Right atrium auricular region (tissue), 2 donors: ENCODE data around the gene IL21. TPM values are rescaled to one million over a fixed set of nuclear protein-coding genes. Genes with fewer than 3 reads are reported as not detected.

ENCODE experiments used
- DNase-seq: peaks from one replicate; pipeline ENCODE4 v3.0.0-alpha.2; 2019; ENCODE audit warnings: low spot score
- H3K27ac ChIP-seq, 2 donors: fragments of 200-600 bp; sonication (generic); 1 replicate in 1 of 2; 2 replicates in 1 of 2; pipeline ENCODE4 v1.5.1; 2016 to 2019
- H3K27me3 ChIP-seq, 2 donors: fragments of 200-600 bp; sonication (generic); one replicate each; pipeline versions ENCODE4 v1.5.1 to v1.6.0; 2017 to 2019
- H3K36me3 ChIP-seq: fragments of 200-600 bp; sonication (generic); one replicate; pipeline ENCODE4 v1.5.1; 2016
- H3K4me1 ChIP-seq, 2 donors: fragments of 200-600 bp; sonication (generic); one replicate each; pipeline versions ENCODE4 v1.5.1 to v1.6.0; 2017 to 2019
- H3K4me3 ChIP-seq, 2 donors: fragments of 200-600 bp; sonication (generic); 1 replicate in 1 of 2; 2 replicates in 1 of 2; pipeline ENCODE4 v1.5.1; 2017 to 2019; ENCODE audit warnings: mild to moderate bottlenecking in 1 of 2, moderate library complexity in 1 of 2
- H3K9me3 ChIP-seq, 2 donors: fragments of 200-600 bp; sonication (generic); one replicate each; pipeline ENCODE4 v1.5.1; 2019
- total RNA-seq, 2 donors: library from RNA; depleted of rRNA; stranded (reverse); fragments of >200 nt; gene quantifications; one replicate each; pipeline ENCODE4 v1.1.0, GENCODE V29; 2016
- TF ChIP-seq, protein P1 (sequence below), 2 donors: fragments of 200-600 bp; sonication (generic); IDR thresholded peaks; one replicate each; pipeline ENCODE4 v1.5.1; 2019; ENCODE audit warnings: antibody characterized with exemption in 2 of 2

IL21 gene
- total RNA-seq, 2 donors from 2014 or later = not detected

DNA sequence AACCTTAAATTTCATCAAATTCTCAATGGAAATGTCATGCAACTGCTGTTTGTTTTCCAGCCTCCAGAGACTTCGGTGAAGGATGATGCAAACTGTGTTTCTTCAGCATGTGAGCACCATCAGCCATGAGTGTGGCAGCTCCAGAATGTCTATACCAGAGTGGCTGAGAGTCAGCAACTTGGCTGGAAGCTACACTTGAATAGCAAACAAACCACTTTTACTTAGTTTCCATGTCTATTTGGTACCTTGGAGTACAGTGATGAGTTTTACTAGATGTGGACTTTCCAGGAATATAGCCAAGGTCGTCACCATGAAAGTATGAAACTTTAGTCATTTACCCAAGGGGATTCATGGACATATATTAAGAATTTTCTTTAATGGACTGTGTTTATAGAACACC is 4.3 kb upstream of the IL21 start:
- Histone ChIP-seq H3K27ac (no peak overlapping the region), H3K27me3 (no peaks in the 10 kb centered on the region), H3K4me3 (no peak overlapping the region), H3K4me1 (no peaks in the 10 kb centered on the region), H3K9me3 (no peaks in the 10 kb centered on the region), H3K36me3 (no peaks in the 10 kb centered on the region)
- DNase-seq = no peak
- TF ChIP-seq, protein P1, sequence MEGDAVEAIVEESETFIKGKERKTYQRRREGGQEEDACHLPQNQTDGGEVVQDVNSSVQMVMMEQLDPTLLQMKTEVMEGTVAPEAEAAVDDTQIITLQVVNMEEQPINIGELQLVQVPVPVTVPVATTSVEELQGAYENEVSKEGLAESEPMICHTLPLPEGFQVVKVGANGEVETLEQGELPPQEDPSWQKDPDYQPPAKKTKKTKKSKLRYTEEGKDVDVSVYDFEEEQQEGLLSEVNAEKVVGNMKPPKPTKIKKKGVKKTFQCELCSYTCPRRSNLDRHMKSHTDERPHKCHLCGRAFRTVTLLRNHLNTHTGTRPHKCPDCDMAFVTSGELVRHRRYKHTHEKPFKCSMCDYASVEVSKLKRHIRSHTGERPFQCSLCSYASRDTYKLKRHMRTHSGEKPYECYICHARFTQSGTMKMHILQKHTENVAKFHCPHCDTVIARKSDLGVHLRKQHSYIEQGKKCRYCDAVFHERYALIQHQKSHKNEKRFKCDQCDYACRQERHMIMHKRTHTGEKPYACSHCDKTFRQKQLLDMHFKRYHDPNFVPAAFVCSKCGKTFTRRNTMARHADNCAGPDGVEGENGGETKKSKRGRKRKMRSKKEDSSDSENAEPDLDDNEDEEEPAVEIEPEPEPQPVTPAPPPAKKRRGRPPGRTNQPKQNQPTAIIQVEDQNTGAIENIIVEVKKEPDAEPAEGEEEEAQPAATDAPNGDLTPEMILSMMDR (IDR thresholded peaks at IDR 0.05) = no peak

DNA sequence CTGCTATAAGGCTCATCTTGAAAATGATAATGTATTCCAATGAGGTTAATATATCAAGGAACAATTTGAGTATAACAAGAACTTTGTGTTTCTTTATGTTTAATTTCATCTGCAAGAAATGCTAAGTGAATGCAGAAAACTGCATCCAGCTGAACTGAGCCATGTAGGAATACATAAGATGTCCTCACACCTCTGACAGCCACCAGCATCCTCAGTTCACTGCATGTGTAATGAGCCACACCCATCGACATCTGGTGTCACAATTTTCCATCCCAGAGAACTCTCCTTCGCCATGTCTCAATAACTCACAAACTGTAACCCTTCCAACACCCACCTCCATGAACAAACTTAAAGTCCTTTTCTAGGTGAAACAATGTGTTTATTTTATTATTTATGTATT is 3.3 kb upstream of the IL21 start:
- Histone ChIP-seq H3K4me3 (no peak overlapping the region), H3K4me1 (no peaks in the 10 kb centered on the region), H3K27ac (no peak overlapping the region), H3K9me3 (no peaks in the 10 kb centered on the region), H3K36me3 (no peaks in the 10 kb centered on the region), H3K27me3 (no peaks in the 10 kb centered on the region)
- no peak for DNase-seq
- TF ChIP-seq, protein P1 (IDR thresholded peaks at IDR 0.05) = no peak

DNA sequence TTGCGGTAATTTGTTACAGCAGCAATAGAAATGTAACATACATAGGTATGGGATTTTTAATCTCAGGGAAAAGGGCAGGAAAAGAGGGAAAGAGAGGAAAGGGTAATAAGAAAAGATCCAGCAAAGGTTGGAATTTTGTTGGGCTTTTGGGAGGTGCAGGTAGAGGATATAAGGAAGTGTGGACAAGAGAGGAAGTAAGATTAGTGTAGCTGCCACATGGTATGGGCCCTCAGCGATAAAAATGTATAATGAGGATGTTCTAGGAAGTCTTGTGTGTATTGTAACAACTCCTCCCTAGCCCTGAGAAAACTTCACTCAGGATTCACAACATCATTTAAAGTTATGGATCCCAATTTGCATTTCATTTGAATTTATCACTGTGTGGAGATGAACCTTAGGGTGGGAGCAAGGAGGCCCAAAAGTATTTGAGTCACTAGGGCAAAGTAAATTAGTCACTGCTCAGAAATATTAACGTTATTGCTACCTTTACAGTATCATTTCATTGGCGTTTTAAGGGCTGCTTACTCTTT is 2.8 kb upstream of the IL21 start:
- no peak overlapping the region for H3K27ac ChIP-seq
- TF ChIP-seq, protein P1 (IDR thresholded peaks at IDR 0.05) = no peak

DNA sequence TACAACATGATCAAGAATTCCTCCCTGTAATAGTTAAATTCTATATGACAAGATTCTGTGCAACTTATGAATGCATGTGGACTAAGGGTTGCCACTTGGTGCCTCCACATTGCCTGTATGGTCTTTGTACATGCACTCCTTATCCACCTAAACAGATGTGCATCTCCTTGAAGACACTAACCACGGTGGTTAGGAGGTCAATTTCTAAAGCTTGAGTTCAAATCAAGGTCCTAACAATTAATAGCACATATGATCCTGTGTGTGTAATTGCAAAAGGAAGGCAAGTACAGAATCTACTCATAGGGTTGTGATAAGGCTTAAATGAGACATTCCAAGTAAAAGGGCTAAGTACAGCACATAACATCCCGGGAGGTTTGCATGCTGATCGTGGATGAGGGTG is 1.5 kb upstream of the IL21 start:
- H3K27me3 ChIP-seq = no peaks in the 10 kb centered on the region
- H3K9me3 ChIP-seq = no peaks in the 10 kb centered on the region
- no peaks in the 10 kb centered on the region for H3K36me3 ChIP-seq
- DNase-seq = no peak
- TF ChIP-seq, protein P1 (IDR thresholded peaks at IDR 0.05) = no peak
- no peak overlapping the region for H3K27ac ChIP-seq
- H3K4me1 ChIP-seq = no peaks in the 10 kb centered on the region
- no peak overlapping the region for H3K4me3 ChIP-seq

More for the DNA sequence above, 2.8 kb upstream of the IL21 start:
- no peaks in the 10 kb centered on the region for H3K27me3 ChIP-seq
- no peaks in the 10 kb centered on the region for H3K36me3 ChIP-seq
- H3K9me3 ChIP-seq = no peaks in the 10 kb centered on the region
- H3K4me1 ChIP-seq = no peaks in the 10 kb centered on the region
- no peak overlapping the region for H3K4me3 ChIP-seq
- no peak for DNase-seq

DNA sequence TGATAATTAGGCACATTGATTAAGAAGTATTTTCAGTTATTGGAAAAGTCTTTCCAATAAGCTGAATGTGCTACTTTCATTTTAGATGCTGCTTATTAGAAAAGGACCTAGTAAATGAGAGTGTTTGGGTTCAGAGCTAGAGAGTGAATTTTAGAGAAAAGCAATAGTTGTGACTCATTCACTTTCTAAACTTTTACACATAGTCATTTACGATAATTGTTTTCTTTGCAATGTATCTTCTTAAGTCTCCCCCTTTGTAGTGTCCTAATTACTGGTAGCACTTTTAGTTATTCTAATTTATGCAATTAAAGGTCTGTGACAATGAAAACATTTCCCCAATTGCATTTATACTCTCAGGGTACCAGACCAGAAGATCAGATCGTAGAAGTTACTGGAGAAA is 1.3 kb downstream of the IL21 start:
- Histone ChIP-seq H3K27ac (no peak overlapping the region), H3K27me3 (no peaks in the 10 kb centered on the region), H3K9me3 (no peaks in the 10 kb centered on the region), H3K36me3 (no peaks in the 10 kb centered on the region), H3K4me3 (no peak overlapping the region), H3K4me1 (no peaks in the 10 kb centered on the region)
- TF ChIP-seq, protein P1 (IDR thresholded peaks at IDR 0.05) = no peak
- DNase-seq = no peak
